H1 (cell line): Measurements from ENCODE around the gene BLOC1S1. TPM values are rescaled to one million over a fixed set of nuclear protein-coding genes. Genes with fewer than 3 reads are reported as not detected.
A peak's percentile ranks its signal among the peaks of the same experiment; 100 is the strongest.

ENCODE experiments used
- CTCF ChIA-PET: fragments of 300-600 bp; sonication (Branson Sonifier 250); formaldehyde crosslinking; loops from one replicate; lab custom pipeline; 2021; ENCODE audit not compliant: partially characterized antibody; lab: Charles Lee
- POLR2A ChIA-PET: fragments of 300-600 bp; sonication (Branson Sonifier 250); formaldehyde crosslinking; loops from one replicate; lab custom pipeline; 2021; ENCODE audit warnings: inconsistent platforms; ENCODE audit not compliant: partially characterized antibody; lab: Charles Lee
- DNase-seq, 2 experiments: peaks; one replicate each; pipeline versions ENCODE4 v3.0.0 to v3.0.0-alpha.2; 2010 to 2022; ENCODE audit warnings: low spot score in 2 of 2, low read depth in 1 of 2, mixed read lengths in 1 of 2
- FAIRE-seq: peaks from 2 replicates; lab custom pipeline; 2011; peaks lifted over from hg19 to GRCh38; lab: Jason Lieb, UNC
- H2AFZ ChIP-seq: 2 replicates; pipeline ENCODE4 v1.8.1; 2012; ENCODE audit warnings: low read length, inconsistent platforms
- H2AK5ac ChIP-seq: 2 replicates; pipeline ENCODE4 v1.6.1; 2013; ENCODE audit warnings: low read depth, low read length
- H2BK120ac ChIP-seq: replicated peaks from 2 replicates; pipeline ENCODE3; 2013; ENCODE audit warnings: low read depth, low read length, inconsistent platforms
- H2BK12ac ChIP-seq: 2 replicates; pipeline ENCODE4 v1.6.1; 2013; ENCODE audit warnings: low read depth, low read length
- H2BK15ac ChIP-seq: 2 replicates; pipeline ENCODE4 v1.6.1; 2013; ENCODE audit warnings: low read length
- H2BK20ac ChIP-seq: 2 replicates; pipeline ENCODE4 v1.6.1; 2013; ENCODE audit warnings: low read length
- H2BK5ac ChIP-seq: 2 replicates; pipeline ENCODE4 v1.6.1; 2013; ENCODE audit warnings: low read depth, low read length
- H3K14ac ChIP-seq: 2 replicates; pipeline ENCODE4 v1.6.1; 2013; ENCODE audit warnings: inconsistent platforms; ENCODE audit not compliant: insufficient read length
- H3K18ac ChIP-seq: 2 replicates; pipeline ENCODE4 v1.6.1; 2013; ENCODE audit warnings: low read length; ENCODE audit errors: extremely low read depth
- H3K23ac ChIP-seq: 2 replicates; pipeline ENCODE4 v1.6.1; 2013; ENCODE audit warnings: inconsistent platforms; ENCODE audit not compliant: insufficient read length
- H3K23me2 ChIP-seq: 2 replicates; pipeline ENCODE4 v1.6.1; 2013; ENCODE audit warnings: low read depth, low read length
- H3K27ac ChIP-seq: 2 replicates; pipeline ENCODE4 v1.6.1; 2011; ENCODE audit warnings: low read depth, low read length, inconsistent platforms
- H3K27me3 ChIP-seq, 4 experiments: replicated peaks in 1 of 4; 1 replicate in 1 of 4; 2 replicates in 3 of 4; pipeline versions ENCODE4 v1.6.1 to v1.8.1; 2011 to 2013; ENCODE audit warnings: low read length in 3 of 4, mild to moderate bottlenecking in 3 of 4, inconsistent platforms in 2 of 4, mixed read lengths in 2 of 4, moderate library complexity in 1 of 4; ENCODE audit not compliant: control insufficient read depth in 3 of 4, insufficient read depth in 3 of 4; ENCODE audit errors: extremely low read depth in 1 of 4
- H3K36me3 ChIP-seq, 4 experiments: 2 replicates each; pipeline versions ENCODE4 v1.6.1 to v1.8.1; 2011 to 2013; ENCODE audit warnings: mild to moderate bottlenecking in 4 of 4, low read length in 3 of 4, moderate library complexity in 2 of 4, control low read depth in 1 of 4, inconsistent platforms in 1 of 4; ENCODE audit not compliant: insufficient read depth in 4 of 4, control insufficient read depth in 2 of 4
- H3K4ac ChIP-seq: replicated peaks from 2 replicates; pipeline ENCODE3; 2013; ENCODE audit warnings: low read length, low read depth, mixed read lengths, inconsistent platforms; ENCODE audit not compliant: insufficient read length
- H3K4me1 ChIP-seq, 4 experiments: replicated peaks in 1 of 4; 1 replicate in 1 of 4; 2 replicates in 3 of 4; pipeline versions ENCODE4 v1.6.1 to v1.8.1; 2011 to 2013; ENCODE audit warnings: low read length in 3 of 4, inconsistent platforms in 2 of 4, mixed read lengths in 1 of 4; ENCODE audit not compliant: insufficient read depth in 4 of 4, control insufficient read depth in 3 of 4
- H3K4me2 ChIP-seq, 2 experiments: 2 replicates each; pipeline versions ENCODE4 v1.6.1 to v1.8.1; 2011 to 2013; ENCODE audit warnings: low read depth in 2 of 2, low read length in 2 of 2, control low read depth in 1 of 2, inconsistent platforms in 1 of 2, mild to moderate bottlenecking in 1 of 2; ENCODE audit not compliant: insufficient read depth in 1 of 2
- H3K4me3 ChIP-seq, 4 experiments: fragments of 200-600, 300-600 bp in 1 of 4; sonication (generic), shearing (Covaris generic), sonication (Bioruptor Twin) in 1 of 4; 2 replicates each; pipeline versions ENCODE4 v1.5.1 to v1.8.1; 2011 to 2016; ENCODE audit warnings: low read length in 4 of 4, low read depth in 3 of 4, control low read depth in 2 of 4, inconsistent platforms in 2 of 4, mild to moderate bottlenecking in 2 of 4, mixed read lengths in 1 of 4, moderate library complexity in 1 of 4; ENCODE audit not compliant: insufficient read depth in 2 of 4; ENCODE audit errors: extremely low read depth in 1 of 4
- H3K56ac ChIP-seq: replicated peaks from 2 replicates; pipeline ENCODE3; 2013; ENCODE audit warnings: low read depth, mild to moderate bottlenecking, mixed read lengths, low read length, inconsistent platforms; ENCODE audit not compliant: insufficient read length
- H3K79me1 ChIP-seq: 2 replicates; pipeline ENCODE4 v1.6.1; 2013; ENCODE audit warnings: low read depth, low read length, control low read depth
- H3K79me2 ChIP-seq, 2 experiments: 2 replicates each; pipeline versions ENCODE4 v1.6.1 to v1.8.1; 2012 to 2013; ENCODE audit warnings: low read length in 2 of 2, mild to moderate bottlenecking in 2 of 2, inconsistent platforms in 1 of 2; ENCODE audit not compliant: insufficient read depth in 2 of 2, control insufficient read depth in 1 of 2
- H3K9ac ChIP-seq, 4 experiments: replicated peaks in 1 of 4; 1 replicate in 1 of 4; 2 replicates in 3 of 4; pipeline versions ENCODE4 v1.6.1 to v1.8.1; 2011 to 2013; ENCODE audit warnings: low read depth in 3 of 4, low read length in 3 of 4, control low read depth in 2 of 4, mild to moderate bottlenecking in 2 of 4, moderate library complexity in 2 of 4, inconsistent platforms in 1 of 4; ENCODE audit errors: extremely low read depth in 1 of 4
- H3K9me3 ChIP-seq, 2 experiments: 2 replicates each; pipeline versions ENCODE4 v1.6.1 to v1.8.1; 2012 to 2013; ENCODE audit warnings: mild to moderate bottlenecking in 2 of 2, moderate library complexity in 2 of 2, control low read depth in 1 of 2, inconsistent platforms in 1 of 2, low read depth in 1 of 2, low read length in 1 of 2, mixed read lengths in 1 of 2; ENCODE audit not compliant: insufficient read depth in 2 of 2
- H4K20me1 ChIP-seq, 2 experiments: replicated peaks in 1 of 2; 2 replicates each; pipeline versions ENCODE3 to v1.8.1; 2011 to 2013; ENCODE audit warnings: inconsistent platforms in 2 of 2, low read length in 2 of 2, mild to moderate bottlenecking in 1 of 2; ENCODE audit not compliant: insufficient read depth in 2 of 2, control insufficient read depth in 1 of 2
- H4K5ac ChIP-seq: 2 replicates; pipeline ENCODE4 v1.6.1; 2013; ENCODE audit warnings: low read length, low read depth, mixed read lengths, inconsistent platforms; ENCODE audit not compliant: insufficient read length
- H4K8ac ChIP-seq: 2 replicates; pipeline ENCODE4 v1.8.0; 2013; ENCODE audit warnings: mild to moderate bottlenecking, moderate library complexity, low read length, inconsistent platforms; ENCODE audit not compliant: insufficient read depth; ENCODE audit errors: extremely low read depth
- H4K91ac ChIP-seq: replicated peaks from 2 replicates; pipeline ENCODE3; 2013; ENCODE audit warnings: low read length, mixed read lengths, inconsistent platforms; ENCODE audit not compliant: insufficient read length
- MAFK ChIP-seq: IDR thresholded peaks from 2 replicates; pipeline ENCODE4 v1.6.1; 2012; ENCODE audit warnings: low read depth, mild to moderate bottlenecking, improper control_type of control experiment, low read length
- WGBS, 2 experiments: shearing (Covaris generic) in 1 of 2; methylation state at CpG; one replicate each; pipeline versions ENCODE4 v1.1.6 to v1.1.7; 2013 to 2015; ENCODE audit warnings: low lambda C conversion rate in 2 of 2, mixed read lengths in 2 of 2, inconsistent platforms in 1 of 2, low coverage in 1 of 2, missing lambda C conversion rate in 1 of 2; ENCODE audit not compliant: insufficient replicate concordance in 2 of 2, insufficient coverage in 1 of 2, insufficient read length in 1 of 2; ENCODE audit errors: extremely low coverage in 1 of 2, missing lambda C conversion rate in 1 of 2; 5-methylcytosine and 5-hydroxymethylcytosine counted together
- polyA plus RNA-seq, 7 experiments: library from polyadenylated mRNA; depleted of rRNA in 3 of 7; stranded (reverse) in 5 of 7; unstranded in 2 of 7; fragments of >200 nt in 5 of 7; fragments of 200-250 nt in 2 of 7; gene quantifications; 1 replicate in 5 of 7; 2 replicates in 1 of 7; 4 replicates in 1 of 7; pipeline versions ENCODE4 v1.2.1 to v1.2.3, GENCODE V29; 2011 to 2013; ENCODE audit warnings: missing spikeins in 2 of 7, mixed read lengths in 2 of 7
- total RNA-seq: library from RNA; stranded (reverse); fragmentation: NEBNext Ultra II Directional; extraction: Animal tissue kit (Norgen Biotek cat#: 25700); gene quantifications from 2 replicates; pipeline ENCODE4 v1.2.1, GENCODE V29; 2021

The BLOC1S1 gene
- total and polyA plus RNA-seq, 2 of the 8 experiments (the other 6 are each of a cell fraction or from before 2014, with no cell fraction given): 91.1 to 185 TPM

- no peak overlapping the region for H2BK20ac ChIP-seq
- H3K27ac ChIP-seq: peak overlapping the region; percentile 46; the same call in 1 of the 2 replicates
- H4K5ac ChIP-seq: peak overlapping the region; percentile 25
- peak overlapping the region; percentile 77 to 86 for H3K4me2 ChIP-seq
- H2AFZ ChIP-seq: peak overlapping the region; percentile 88
- H4K8ac ChIP-seq: no peak overlapping the region
- H4K20me1 ChIP-seq: no peaks in the 10 kb centered on the region
- 33% methylated on average over 4 of the region's 4 CpGs; no CpG with 5 or more reads in 1 of the 2 experiments for WGBS, 2 experiments
- H3K36me3 ChIP-seq: no peaks in the 10 kb centered on the region
- CTCF ChIA-PET: interaction anchor here (0.6 to 11.1 kb wide), 57 partner anchors 8 to 1848 kb away, joined by 3 to 229 read pairs (median 6); partner anchors contain the start of genes BLOC1S1, CD63, DNAJC14 and ITGA7
- peaks cover 2 to 23% (median 10%) of the 10 kb centered on the region in 4 experiments; a peak in 6 of 7 replicates for H3K4me1 ChIP-seq
- no peaks in the 10 kb centered on the region for H3K9me3 ChIP-seq
- H2BK120ac ChIP-seq: no peak overlapping the region
- H3K23me2 ChIP-seq: peaks cover 6% of the 10 kb centered on the region
- DNase-seq (no peak), FAIRE-seq (no peak)
- H3K23ac ChIP-seq: no peak overlapping the region
- H4K91ac ChIP-seq: no peak overlapping the region
- H3K79me2 ChIP-seq: no peaks in the 10 kb centered on the region
- no peak overlapping the region for H3K4ac ChIP-seq
- H3K9ac ChIP-seq: peak overlapping the region in 3 of 4 experiments; percentile 29 to 38 (median 33); a peak in 5 of 7 replicates
- H3K18ac ChIP-seq: peak overlapping the region; percentile 68
- H3K56ac ChIP-seq: peak overlapping the region; percentile 48
- H2BK12ac ChIP-seq: no peak overlapping the region; the same call in 1 of the 2 replicates
- H3K14ac ChIP-seq: no peak overlapping the region
- no peak overlapping the region for H2AK5ac ChIP-seq
- H2BK15ac ChIP-seq: 0 out of 2 replicates have a peak overlapping the region, but pooled peaks have one; percentile 65
- H3K79me1 ChIP-seq: no peaks in the 10 kb centered on the region
- H2BK5ac ChIP-seq: peak overlapping the region; percentile 84
- POLR2A ChIA-PET: interaction anchor here (0.6 to 34.1 kb wide), 21 partner anchors 8 to 341 kb away, joined by 3 to 809 read pairs (median 4); partner anchors contain the start of genes BLOC1S1, CD63, DGKA and DNAJC14
- H3K27me3 ChIP-seq: no peaks in the 10 kb centered on the region
- peak overlapping the region; percentile 45 to 65 (median 56); a peak in 7 of 8 replicates for H3K4me3 ChIP-seq
- TF ChIP-seq MAFK: no peak
Measured at GRCh38 chr12:55737581-55738122, 21.8 kb downstream of the BLOC1S1 start.
